ENCODE measurements around the gene YWHAG.

DNA sequence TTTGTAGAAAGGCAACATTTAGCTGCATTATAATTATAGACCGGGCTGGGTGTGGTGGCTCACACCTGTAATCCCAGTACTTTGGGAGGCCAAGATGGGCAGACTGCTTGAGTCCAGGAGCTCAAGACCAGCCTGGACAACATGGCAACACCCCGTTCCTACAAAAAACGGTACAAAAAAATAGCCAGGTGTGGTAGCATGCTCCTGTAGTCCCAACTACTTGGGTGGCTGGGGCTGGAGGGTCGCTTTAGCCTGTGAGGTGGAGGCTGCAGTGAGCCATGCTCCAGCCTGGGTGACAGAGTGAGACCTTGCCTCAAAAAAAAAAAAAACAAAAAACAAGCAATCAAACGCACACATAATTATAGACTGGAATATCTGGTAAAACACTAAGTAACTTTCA lies 5.0 kb downstream of the YWHAG start:
- TF ChIP-seq, protein P1, sequence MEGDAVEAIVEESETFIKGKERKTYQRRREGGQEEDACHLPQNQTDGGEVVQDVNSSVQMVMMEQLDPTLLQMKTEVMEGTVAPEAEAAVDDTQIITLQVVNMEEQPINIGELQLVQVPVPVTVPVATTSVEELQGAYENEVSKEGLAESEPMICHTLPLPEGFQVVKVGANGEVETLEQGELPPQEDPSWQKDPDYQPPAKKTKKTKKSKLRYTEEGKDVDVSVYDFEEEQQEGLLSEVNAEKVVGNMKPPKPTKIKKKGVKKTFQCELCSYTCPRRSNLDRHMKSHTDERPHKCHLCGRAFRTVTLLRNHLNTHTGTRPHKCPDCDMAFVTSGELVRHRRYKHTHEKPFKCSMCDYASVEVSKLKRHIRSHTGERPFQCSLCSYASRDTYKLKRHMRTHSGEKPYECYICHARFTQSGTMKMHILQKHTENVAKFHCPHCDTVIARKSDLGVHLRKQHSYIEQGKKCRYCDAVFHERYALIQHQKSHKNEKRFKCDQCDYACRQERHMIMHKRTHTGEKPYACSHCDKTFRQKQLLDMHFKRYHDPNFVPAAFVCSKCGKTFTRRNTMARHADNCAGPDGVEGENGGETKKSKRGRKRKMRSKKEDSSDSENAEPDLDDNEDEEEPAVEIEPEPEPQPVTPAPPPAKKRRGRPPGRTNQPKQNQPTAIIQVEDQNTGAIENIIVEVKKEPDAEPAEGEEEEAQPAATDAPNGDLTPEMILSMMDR (IDR thresholded peaks at IDR 0.05), result no peak
- TF ChIP-seq POLR2A (IDR thresholded peaks at IDR 0.05), result no peak
- TF ChIP-seq POLR2AphosphoS5 (IDR thresholded peaks at IDR 0.05), result no peak

Measured in prostate gland (tissue), 2 donors.